HepG2 (cell line): ENCODE results near the gene CHMP5. TPM values are rescaled to one million over a fixed set of nuclear protein-coding genes. Genes with fewer than 3 reads are reported as not detected.

Experiments used
- ATAC-seq: fragments of 200-7000 bp; cut with Tn5 transposase; 3 replicates; pipeline ENCODE4 v1.9.1; 2020; ENCODE audit warnings: mild to moderate bottlenecking, moderate library complexity
- BruUV-seq: library from RNA; stranded (reverse); fragments of 400-500 nt; replicated peaks from 2 replicates; lab custom pipeline; 2021; lab: Mats Ljungman, UMichigan
- CTCF ChIA-PET: fragments of 300-600 bp; formaldehyde crosslinking; extraction: SDS; loops from one replicate; lab custom pipeline; 2021; ENCODE audit warnings: low total read pairs, inconsistent platforms, low intra/inter-chr PET ratio; lab: Yijun Ruan, JAX
- POLR2A ChIA-PET: fragments of 350-600 bp; sonication (Branson Sonifier 250); formaldehyde crosslinking; loops from one replicate; lab custom pipeline; 2020; ENCODE audit warnings: antibody characterized with exemption, inconsistent platforms; lab: Yijun Ruan, JAX
- DNase-seq: peaks from one replicate; pipeline ENCODE4 v3.0.0-alpha.2; 2015; ENCODE audit warnings: low spot score
- FAIRE-seq: peaks from 3 replicates; lab custom pipeline; 2011; peaks lifted over from hg19 to GRCh38; lab: Jason Lieb, UNC
- H2AFZ ChIP-seq: one replicate; pipeline ENCODE4 v1.6.1; 2011; ENCODE audit warnings: low read length, inconsistent platforms
- H3K27ac ChIP-seq: fragments of 300-600 bp; 3 replicates; pipeline ENCODE4 v1.8.0; 2011; ENCODE audit warnings: mixed run types, mild to moderate bottlenecking, mixed read lengths, low read length, inconsistent platforms; ENCODE audit not compliant: insufficient read depth; ENCODE audit errors: extremely low read length
- H3K27me3 ChIP-seq, 2 experiments: fragments of 200-600 bp in 1 of 2; 2 replicates in 1 of 2; 3 replicates in 1 of 2; pipeline versions ENCODE4 v1.6.0 to v1.8.0; 2011; ENCODE audit warnings: low read length in 2 of 2, mild to moderate bottlenecking in 2 of 2, moderate library complexity in 2 of 2, inconsistent platforms in 1 of 2; ENCODE audit not compliant: insufficient read depth in 2 of 2, control insufficient read depth in 1 of 2
- H3K36me3 ChIP-seq, 2 experiments: fragments of 200-600 bp in 1 of 2; replicated peaks in 1 of 2; 2 replicates in 1 of 2; 3 replicates in 1 of 2; pipeline versions ENCODE4 v1.5.1 to v1.8.0; 2011; ENCODE audit warnings: low read length in 2 of 2, inconsistent platforms in 1 of 2; ENCODE audit not compliant: insufficient read depth in 2 of 2, control insufficient read depth in 1 of 2
- H3K4me1 ChIP-seq: 2 replicates; pipeline ENCODE4 v1.5.1; 2012; ENCODE audit warnings: low read length, inconsistent platforms; ENCODE audit not compliant: insufficient read depth
- H3K4me2 ChIP-seq: 2 replicates; pipeline ENCODE4 v1.6.0; 2011; ENCODE audit warnings: low read depth, low read length, inconsistent platforms
- H3K4me3 ChIP-seq, 3 experiments: fragments of 200-600 bp in 1 of 3; sonication (generic), shearing (Covaris generic) in 1 of 3; replicated peaks in 1 of 3; 2 replicates each; pipeline ENCODE4 v1.5.1; 2011 to 2016; ENCODE audit warnings: low read length in 3 of 3, inconsistent platforms in 2 of 3, low read depth in 2 of 3, mild to moderate bottlenecking in 2 of 3, control low read depth in 1 of 3, mixed read lengths in 1 of 3; ENCODE audit not compliant: insufficient read depth in 1 of 3
- H3K79me2 ChIP-seq: one replicate; pipeline ENCODE4 v1.6.1; 2011; ENCODE audit warnings: low read length, inconsistent platforms; ENCODE audit not compliant: insufficient read depth
- H3K9ac ChIP-seq: 2 replicates; pipeline ENCODE4 v1.6.0; 2011; ENCODE audit warnings: mild to moderate bottlenecking, low read depth, low read length, inconsistent platforms; ENCODE audit not compliant: insufficient read depth
- H3K9me3 ChIP-seq: 2 replicates; pipeline ENCODE4 v1.5.1; 2012; ENCODE audit warnings: mild to moderate bottlenecking, low read length
- H4K20me1 ChIP-seq: 2 replicates; pipeline ENCODE4 v1.6.0; 2011; ENCODE audit warnings: inconsistent platforms, mild to moderate bottlenecking, low read length, moderate library complexity; ENCODE audit not compliant: insufficient read depth
- AKAP8 ChIP-seq: sonication (generic); formaldehyde crosslinking; IDR thresholded peaks from 2 replicates; pipeline ENCODE4 v1.5.1; 2020; ENCODE audit warnings: mild to moderate bottlenecking, missing genetic modification reagents
- KLF6 ChIP-seq: IDR thresholded peaks from 2 replicates; pipeline ENCODE4 v1.8.0; 2016; ENCODE audit warnings: missing biosample characterization, missing genetic modification reagents
- SMYD3 ChIP-seq: sonication (generic); formaldehyde crosslinking; IDR thresholded peaks from 2 replicates; pipeline ENCODE4 v1.8.1; 2023; ENCODE audit warnings: mild to moderate bottlenecking, missing genetic modification reagents
- TCF7 ChIP-seq: sonication (generic); IDR thresholded peaks from 2 replicates; pipeline ENCODE4 v1.6.1; 2016; ENCODE audit warnings: antibody characterized with exemption, low read depth
- ZFY ChIP-seq: sonication (generic); formaldehyde crosslinking; IDR thresholded peaks from 2 replicates; pipeline ENCODE4 v1.4.0; 2020; ENCODE audit warnings: missing genetic modification reagents
- ZNF253 ChIP-seq: sonication (generic); formaldehyde crosslinking; IDR thresholded peaks from 2 replicates; pipeline ENCODE4 v1.8.0; 2022; ENCODE audit warnings: mild to moderate bottlenecking, missing genetic modification reagents, borderline replicate concordance
- ZNF382 ChIP-seq: sonication (generic); formaldehyde crosslinking; IDR thresholded peaks from 2 replicates; pipeline ENCODE4 v1.5.0; 2020; ENCODE audit warnings: missing genetic modification reagents, mild to moderate bottlenecking, borderline replicate concordance
- ZNF713 ChIP-seq: sonication (generic); formaldehyde crosslinking; IDR thresholded peaks from 2 replicates; pipeline ENCODE4 v1.4.0; 2020; ENCODE audit warnings: mild to moderate bottlenecking, missing genetic modification reagents
- ZNF776 ChIP-seq: sonication (generic); formaldehyde crosslinking; IDR thresholded peaks from 2 replicates; pipeline ENCODE4 v1.4.0; 2020; ENCODE audit warnings: mild to moderate bottlenecking, missing genetic modification reagents
- ZNF83 ChIP-seq: sonication (generic); formaldehyde crosslinking; IDR thresholded peaks from 2 replicates; pipeline ENCODE4 v1.4.0; 2020; ENCODE audit warnings: missing genetic modification reagents, mild to moderate bottlenecking, borderline replicate concordance
- WGBS: methylation state at CpG from one replicate; pipeline ENCODE4 v1.1.6; 2017; ENCODE audit warnings: low lambda C conversion rate; 5-methylcytosine and 5-hydroxymethylcytosine counted together
- in situ Hi-C: cut with HindIII; loops from 2 replicates; pipeline ENCODE4 v1.10.0; 2017; ENCODE audit warnings: low pct_unique_long_range_greater_than_20kb; ENCODE audit not compliant: extremely low pct_ligation_motif_present
- intact Hi-C: fragments of 100-400 bp; cut with micrococcal nuclease; formaldehyde crosslinking; loops from one replicate; pipeline ENCODE4 v1.10.0; 2022; ENCODE audit not compliant: unreplicated experiment
- polyA plus RNA-seq, 8 experiments: library from polyadenylated mRNA; depleted of rRNA in 3 of 8; stranded (reverse) in 7 of 8; unstranded in 1 of 8; fragments of >200 nt; fragmentation: Illumina TruSeq in 4 of 8; extraction: Trizol in 4 of 8; gene quantifications; 2 replicates each; pipeline versions ENCODE4 v1.2.1 to v1.2.3, GENCODE V29; 2011 to 2016; ENCODE audit warnings: low read depth in 4 of 8, missing spikeins in 1 of 8, mixed read lengths in 1 of 8; ENCODE audit not compliant: insufficient read depth in 1 of 8
- total RNA-seq, 5 experiments: library from RNA; depleted of rRNA; stranded (reverse); fragments of >200 nt; fragmentation: Illumina TruSeq; extraction: Trizol; gene quantifications; 2 replicates each; pipeline ENCODE4 v1.2.3, GENCODE V29; 2016; ENCODE audit warnings: low read depth in 1 of 5
- TF ChIP-seq, protein P1 (sequence below): sonication (generic); formaldehyde crosslinking; IDR thresholded peaks from 2 replicates; pipeline ENCODE4 v1.8.0; 2022; ENCODE audit warnings: mild to moderate bottlenecking, missing genetic modification reagents, borderline replicate concordance
- TF ChIP-seq, protein P2 (sequence below): sonication (generic); formaldehyde crosslinking; IDR thresholded peaks from 2 replicates; pipeline ENCODE4 v1.5.0; 2020; ENCODE audit warnings: mild to moderate bottlenecking, missing genetic modification reagents, borderline replicate concordance
- TF ChIP-seq, protein P3 (sequence below): sonication (generic); formaldehyde crosslinking; IDR thresholded peaks from 2 replicates; pipeline ENCODE4 v1.4.0; 2020; ENCODE audit warnings: missing genetic modification reagents

CHMP5 gene
- total and polyA plus RNA-seq, 2 of the 13 experiments (the other 11 are each of a cell fraction or from before 2014, with no cell fraction given) = 46.0 to 57.3 TPM

DNA sequence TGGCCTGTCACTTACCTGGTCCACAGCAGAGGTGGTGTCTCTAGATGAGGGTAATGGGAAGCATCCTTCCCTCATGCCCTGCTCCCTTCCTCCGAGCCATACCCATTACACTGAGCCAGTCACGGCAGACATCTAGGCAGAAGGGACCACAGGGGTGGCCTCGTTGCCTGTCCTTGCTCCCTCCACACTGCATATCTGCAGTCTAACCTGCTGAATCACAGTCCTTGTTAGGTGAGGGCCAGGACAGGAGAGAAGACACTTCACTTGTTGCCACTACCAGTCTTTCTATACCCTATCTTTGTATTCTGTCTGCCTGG is 43.3 kb upstream of the CHMP5 start:
- H3K79me2 ChIP-seq = no peaks in the 10 kb centered on the region
- in situ Hi-C loops (no loop called here), intact Hi-C loops (no loop called here)
- no peaks in the 10 kb centered on the region for H3K36me3 ChIP-seq
- ATAC-seq (peak; percentile 56), DNase-seq (no peak), FAIRE-seq (no peak)
- ChIA-PET CTCF (no interaction called here), POLR2A (no interaction called here)
- no peak for TF ChIP-seq ZNF713 (CRISPR knock-in tag)
- TF ChIP-seq, protein P1, sequence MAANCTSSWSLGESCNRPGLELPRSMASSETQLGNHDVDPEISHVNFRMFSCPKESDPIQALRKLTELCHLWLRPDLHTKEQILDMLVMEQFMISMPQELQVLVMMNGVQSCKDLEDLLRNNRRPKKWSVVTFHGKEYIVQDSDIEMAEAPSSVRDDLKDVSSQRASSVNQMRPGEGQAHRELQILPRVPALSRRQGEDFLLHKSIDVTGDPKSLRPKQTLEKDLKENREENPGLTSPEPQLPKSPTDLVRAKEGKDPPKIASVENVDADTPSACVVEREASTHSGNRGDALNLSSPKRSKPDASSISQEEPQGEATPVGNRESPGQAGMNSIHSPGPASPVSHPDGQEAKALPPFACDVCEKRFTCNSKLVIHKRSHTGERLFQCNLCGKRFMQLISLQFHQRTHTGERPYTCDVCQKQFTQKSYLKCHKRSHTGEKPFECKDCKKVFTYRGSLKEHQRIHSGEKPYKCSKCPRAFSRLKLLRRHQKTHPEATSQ (CRISPR knock-in tag) = no peak
- no peak for TF ChIP-seq ZNF253 (CRISPR knock-in tag)
- TF ChIP-seq, protein P2, sequence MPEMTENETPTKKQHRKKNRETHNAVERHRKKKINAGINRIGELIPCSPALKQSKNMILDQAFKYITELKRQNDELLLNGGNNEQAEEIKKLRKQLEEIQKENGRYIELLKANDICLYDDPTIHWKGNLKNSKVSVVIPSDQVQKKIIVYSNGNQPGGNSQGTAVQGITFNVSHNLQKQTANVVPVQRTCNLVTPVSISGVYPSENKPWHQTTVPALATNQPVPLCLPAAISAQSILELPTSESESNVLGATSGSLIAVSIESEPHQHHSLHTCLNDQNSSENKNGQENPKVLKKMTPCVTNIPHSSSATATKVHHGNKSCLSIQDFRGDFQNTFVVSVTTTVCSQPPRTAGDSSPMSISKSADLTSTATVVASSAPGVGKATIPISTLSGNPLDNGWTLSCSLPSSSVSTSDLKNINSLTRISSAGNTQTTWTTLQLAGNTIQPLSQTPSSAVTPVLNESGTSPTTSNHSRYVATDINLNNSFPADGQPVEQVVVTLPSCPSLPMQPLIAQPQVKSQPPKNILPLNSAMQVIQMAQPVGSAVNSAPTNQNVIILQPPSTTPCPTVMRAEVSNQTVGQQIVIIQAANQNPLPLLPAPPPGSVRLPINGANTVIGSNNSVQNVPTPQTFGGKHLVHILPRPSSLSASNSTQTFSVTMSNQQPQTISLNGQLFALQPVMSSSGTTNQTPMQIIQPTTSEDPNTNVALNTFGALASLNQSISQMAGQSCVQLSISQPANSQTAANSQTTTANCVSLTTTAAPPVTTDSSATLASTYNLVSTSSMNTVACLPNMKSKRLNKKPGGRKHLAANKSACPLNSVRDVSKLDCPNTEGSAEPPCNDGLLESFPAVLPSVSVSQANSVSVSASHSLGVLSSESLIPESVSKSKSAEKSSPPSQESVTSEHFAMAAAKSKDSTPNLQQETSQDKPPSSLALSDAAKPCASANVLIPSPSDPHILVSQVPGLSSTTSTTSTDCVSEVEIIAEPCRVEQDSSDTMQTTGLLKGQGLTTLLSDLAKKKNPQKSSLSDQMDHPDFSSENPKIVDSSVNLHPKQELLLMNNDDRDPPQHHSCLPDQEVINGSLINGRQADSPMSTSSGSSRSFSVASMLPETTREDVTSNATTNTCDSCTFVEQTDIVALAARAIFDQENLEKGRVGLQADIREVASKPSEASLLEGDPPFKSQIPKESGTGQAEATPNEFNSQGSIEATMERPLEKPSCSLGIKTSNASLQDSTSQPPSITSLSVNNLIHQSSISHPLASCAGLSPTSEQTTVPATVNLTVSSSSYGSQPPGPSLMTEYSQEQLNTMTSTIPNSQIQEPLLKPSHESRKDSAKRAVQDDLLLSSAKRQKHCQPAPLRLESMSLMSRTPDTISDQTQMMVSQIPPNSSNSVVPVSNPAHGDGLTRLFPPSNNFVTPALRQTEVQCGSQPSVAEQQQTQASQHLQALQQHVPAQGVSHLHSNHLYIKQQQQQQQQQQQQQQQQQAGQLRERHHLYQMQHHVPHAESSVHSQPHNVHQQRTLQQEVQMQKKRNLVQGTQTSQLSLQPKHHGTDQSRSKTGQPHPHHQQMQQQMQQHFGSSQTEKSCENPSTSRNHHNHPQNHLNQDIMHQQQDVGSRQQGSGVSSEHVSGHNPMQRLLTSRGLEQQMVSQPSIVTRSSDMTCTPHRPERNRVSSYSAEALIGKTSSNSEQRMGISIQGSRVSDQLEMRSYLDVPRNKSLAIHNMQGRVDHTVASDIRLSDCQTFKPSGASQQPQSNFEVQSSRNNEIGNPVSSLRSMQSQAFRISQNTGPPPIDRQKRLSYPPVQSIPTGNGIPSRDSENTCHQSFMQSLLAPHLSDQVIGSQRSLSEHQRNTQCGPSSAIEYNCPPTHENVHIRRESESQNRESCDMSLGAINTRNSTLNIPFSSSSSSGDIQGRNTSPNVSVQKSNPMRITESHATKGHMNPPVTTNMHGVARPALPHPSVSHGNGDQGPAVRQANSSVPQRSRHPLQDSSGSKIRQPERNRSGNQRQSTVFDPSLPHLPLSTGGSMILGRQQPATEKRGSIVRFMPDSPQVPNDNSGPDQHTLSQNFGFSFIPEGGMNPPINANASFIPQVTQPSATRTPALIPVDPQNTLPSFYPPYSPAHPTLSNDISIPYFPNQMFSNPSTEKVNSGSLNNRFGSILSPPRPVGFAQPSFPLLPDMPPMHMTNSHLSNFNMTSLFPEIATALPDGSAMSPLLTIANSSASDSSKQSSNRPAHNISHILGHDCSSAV = no peak
- no peak for TF ChIP-seq AKAP8 (CRISPR knock-in tag)
- no peak for TF ChIP-seq ZNF83
- no peak for TF ChIP-seq ZNF382
- no peak for TF ChIP-seq TCF7
- no peak for TF ChIP-seq SMYD3
- TF ChIP-seq ZNF776 (CRISPR knock-in tag) = no peak
- no peak for TF ChIP-seq KLF6 (CRISPR knock-in tag)
- TF ChIP-seq ZFY (CRISPR knock-in tag) = no peak
- TF ChIP-seq, protein P3, sequence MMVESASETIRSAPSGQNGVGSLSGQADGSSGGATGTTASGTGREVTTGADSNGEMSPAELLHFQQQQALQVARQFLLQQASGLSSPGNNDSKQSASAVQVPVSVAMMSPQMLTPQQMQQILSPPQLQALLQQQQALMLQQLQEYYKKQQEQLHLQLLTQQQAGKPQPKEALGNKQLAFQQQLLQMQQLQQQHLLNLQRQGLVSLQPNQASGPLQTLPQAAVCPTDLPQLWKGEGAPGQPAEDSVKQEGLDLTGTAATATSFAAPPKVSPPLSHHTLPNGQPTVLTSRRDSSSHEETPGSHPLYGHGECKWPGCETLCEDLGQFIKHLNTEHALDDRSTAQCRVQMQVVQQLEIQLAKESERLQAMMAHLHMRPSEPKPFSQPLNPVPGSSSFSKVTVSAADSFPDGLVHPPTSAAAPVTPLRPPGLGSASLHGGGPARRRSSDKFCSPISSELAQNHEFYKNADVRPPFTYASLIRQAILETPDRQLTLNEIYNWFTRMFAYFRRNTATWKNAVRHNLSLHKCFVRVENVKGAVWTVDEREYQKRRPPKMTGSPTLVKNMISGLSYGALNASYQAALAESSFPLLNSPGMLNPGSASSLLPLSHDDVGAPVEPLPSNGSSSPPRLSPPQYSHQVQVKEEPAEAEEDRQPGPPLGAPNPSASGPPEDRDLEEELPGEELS = no peak
- 72% methylated on average over 2 of the region's 3 CpGs for WGBS
- peaks cover 0 to 8% of the 10 kb centered on the region in 2 experiments; a peak in 1 of 5 replicates for H3K27me3 ChIP-seq
- H3K4me3 ChIP-seq = no peak overlapping the region; a peak in 1 of 6 replicates
- BruUV-seq = no TSS peak
- peaks cover 5% of the 10 kb centered on the region; the same call in 1 of the 2 replicates for H3K4me1 ChIP-seq
- H3K9me3 ChIP-seq = no peaks in the 10 kb centered on the region
- 0 out of 2 replicates have a peak overlapping the region, but pooled peaks have one; percentile 6 for H3K4me2 ChIP-seq
- no peak overlapping the region for H2AFZ ChIP-seq
- H3K27ac ChIP-seq = no peak overlapping the region
- no peak overlapping the region for H3K9ac ChIP-seq
- no peaks in the 10 kb centered on the region for H4K20me1 ChIP-seq
